H7 (cell line): ENCODE results near the gene DCAKD. TPM values are rescaled to one million over a fixed set of nuclear protein-coding genes. Genes with fewer than 3 reads are reported as not detected.

Experiments
- DNase-seq: peaks from one replicate; pipeline ENCODE4 v3.0.0; 2012
- H3K27me3 ChIP-seq: 2 replicates; pipeline ENCODE4 v1.6.0; 2011; ENCODE audit warnings: mild to moderate bottlenecking, low read length; ENCODE audit not compliant: control insufficient read depth, insufficient read depth
- H3K36me3 ChIP-seq: replicated peaks from 2 replicates; pipeline ENCODE4 v1.5.1; 2011; ENCODE audit warnings: low read length; ENCODE audit not compliant: control insufficient read depth, insufficient read depth
- H3K4me3 ChIP-seq: 2 replicates; pipeline ENCODE4 v1.5.1; 2011; ENCODE audit warnings: low read depth, mild to moderate bottlenecking, control low read depth, low read length, moderate library complexity; ENCODE audit not compliant: insufficient read depth
- total RNA-seq: library from RNA; depleted of rRNA; stranded (reverse); fragments of >200 nt; shearing (Covaris generic); gene quantifications from 2 replicates; pipeline ENCODE4 v1.2.3, GENCODE V29; 2014

DCAKD gene
- total RNA-seq, 1 experiment from 2014 or later: 70.7 TPM

DNA sequence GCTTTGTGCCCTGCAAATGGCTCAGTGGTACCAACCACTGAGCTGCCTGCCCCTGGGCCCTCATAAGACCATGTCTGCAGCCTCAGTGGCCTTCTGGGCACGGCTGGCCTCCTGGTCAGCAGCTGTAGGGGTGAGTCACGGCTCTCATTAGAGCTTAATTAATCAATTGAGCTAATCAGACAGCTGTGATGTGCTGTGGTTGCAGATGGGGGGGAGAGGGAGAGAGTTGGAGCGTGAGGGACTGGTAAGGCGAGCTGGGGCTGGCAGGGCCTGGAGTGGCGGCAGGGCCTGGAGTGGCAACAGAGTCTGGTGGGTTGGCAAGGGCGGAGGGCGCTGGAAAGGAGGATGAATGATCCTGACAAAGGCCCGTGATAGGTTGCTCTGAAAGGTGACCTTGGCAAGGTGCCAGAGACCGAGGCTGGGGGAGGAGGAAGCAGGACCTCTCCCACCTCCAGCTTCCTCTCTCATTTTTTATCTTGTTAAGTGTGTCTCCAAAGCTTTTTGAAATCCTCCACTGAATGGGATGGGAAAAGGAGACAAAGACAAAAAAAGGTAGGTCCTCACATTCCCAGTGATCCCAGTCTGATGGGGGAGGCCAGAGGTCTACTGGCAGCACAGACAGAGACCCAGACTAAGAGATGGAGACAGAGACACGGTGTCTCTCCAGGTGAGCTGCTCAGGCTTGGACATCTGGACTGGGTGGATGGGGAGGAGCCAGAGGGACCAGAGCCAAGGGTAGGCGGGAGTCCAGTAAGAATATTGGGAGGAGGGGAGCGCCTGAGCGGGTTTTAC is 41.6 kb downstream of the DCAKD start:
- H3K4me3 ChIP-seq: no peak overlapping the region
- no peaks in the 10 kb centered on the region for H3K36me3 ChIP-seq
- no peak for DNase-seq
- no peaks in the 10 kb centered on the region for H3K27me3 ChIP-seq

DNA sequence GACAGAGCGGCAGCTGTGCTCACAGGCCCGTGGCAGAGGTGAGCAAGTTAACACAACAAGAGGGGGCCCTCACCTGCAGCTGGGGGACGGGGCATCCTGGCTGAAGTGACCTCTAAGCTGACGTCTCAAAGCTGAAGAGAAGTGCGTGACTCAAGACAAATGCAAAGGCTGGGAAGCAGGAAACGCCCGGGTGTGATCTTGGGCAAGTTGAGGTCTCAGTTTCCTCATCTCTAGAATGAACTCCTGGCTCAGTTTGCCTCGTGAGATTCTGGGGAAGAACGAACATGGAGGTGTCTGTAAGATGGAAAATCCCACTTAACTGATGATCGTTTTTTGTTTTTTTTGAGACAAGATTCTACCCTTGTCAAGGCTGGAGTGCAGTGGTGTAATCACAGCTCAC is 43.2 kb downstream of the DCAKD start:
- H3K4me3 ChIP-seq: no peak overlapping the region
- H3K27me3 ChIP-seq: no peaks in the 10 kb centered on the region
- no peaks in the 10 kb centered on the region for H3K36me3 ChIP-seq
- no peak for DNase-seq

DNA sequence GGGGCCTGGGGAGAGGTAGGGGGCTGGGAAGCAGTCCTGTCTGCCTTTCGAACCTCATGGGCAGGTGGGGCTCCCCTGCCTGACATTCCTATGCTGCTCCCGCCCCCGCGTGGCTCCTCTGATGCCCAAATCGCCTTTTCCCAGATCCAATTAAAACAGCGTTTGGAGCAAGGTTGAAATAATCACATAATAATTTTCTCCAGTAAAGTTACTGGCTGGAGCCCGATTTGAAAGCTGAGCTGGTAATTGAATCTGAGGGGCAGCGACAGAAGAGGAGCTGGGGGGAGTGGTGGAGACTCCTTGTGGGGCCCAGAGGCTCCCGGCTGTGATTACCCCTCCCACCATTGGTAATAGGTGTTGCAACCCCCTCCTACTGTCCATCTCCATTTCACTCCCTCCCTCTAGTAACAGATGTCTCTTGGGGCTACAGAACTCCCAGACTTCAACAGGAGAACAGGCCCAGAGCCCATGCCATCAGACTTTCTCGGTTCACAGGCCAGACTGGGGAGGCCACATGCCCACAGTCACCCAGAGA is 44.4 kb downstream of the DCAKD start:
- H3K36me3 ChIP-seq: no peaks in the 10 kb centered on the region
- H3K27me3 ChIP-seq: no peaks in the 10 kb centered on the region
- no peak overlapping the region for H3K4me3 ChIP-seq
- DNase-seq: peak; percentile 87

DNA sequence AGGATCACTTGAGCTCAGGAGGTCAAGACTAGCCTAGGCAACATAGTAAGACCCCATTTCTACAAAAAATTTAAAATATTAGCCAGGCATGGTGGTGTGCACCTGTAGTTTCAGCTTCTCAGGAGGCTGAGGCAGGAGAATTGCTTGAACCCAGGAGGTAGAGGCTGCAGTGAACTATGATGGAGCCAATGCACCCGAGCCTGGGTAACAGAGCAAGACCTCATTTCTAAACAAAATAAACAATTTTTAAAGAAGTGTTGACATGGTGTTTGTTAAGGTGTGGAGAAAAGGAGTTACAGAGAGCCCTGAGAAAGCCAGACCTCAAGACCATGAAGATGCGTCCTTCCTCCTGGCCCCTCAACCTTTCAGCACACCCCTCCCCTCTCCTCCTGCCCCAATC is 45.7 kb downstream of the DCAKD start:
- H3K36me3 ChIP-seq: no peaks in the 10 kb centered on the region
- H3K4me3 ChIP-seq: no peak overlapping the region
- DNase-seq: no peak
- no peaks in the 10 kb centered on the region for H3K27me3 ChIP-seq

DNA sequence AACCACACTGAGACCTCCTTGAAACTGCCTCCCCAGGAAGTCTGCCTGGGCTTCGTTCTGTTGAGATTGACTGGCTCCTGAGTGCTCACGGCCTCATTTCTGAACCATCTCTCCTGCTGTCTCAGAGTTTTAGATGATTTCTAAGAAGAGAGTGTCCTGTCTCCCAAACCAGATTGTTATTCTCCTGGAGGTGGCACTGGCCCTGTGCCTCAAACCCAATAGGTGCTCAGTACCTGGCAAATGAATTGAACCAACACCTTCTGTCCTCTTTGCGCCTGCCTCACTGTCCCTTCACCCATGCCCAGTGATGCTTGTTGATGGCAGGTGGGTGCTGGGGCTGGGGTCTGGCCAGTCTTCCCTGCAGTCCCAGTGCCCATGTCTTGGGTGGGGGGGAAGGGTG is 47.0 kb downstream of the DCAKD start:
- Histone ChIP-seq H3K36me3 (no peaks in the 10 kb centered on the region), H3K4me3 (no peak overlapping the region)
- no peak for DNase-seq

DNA sequence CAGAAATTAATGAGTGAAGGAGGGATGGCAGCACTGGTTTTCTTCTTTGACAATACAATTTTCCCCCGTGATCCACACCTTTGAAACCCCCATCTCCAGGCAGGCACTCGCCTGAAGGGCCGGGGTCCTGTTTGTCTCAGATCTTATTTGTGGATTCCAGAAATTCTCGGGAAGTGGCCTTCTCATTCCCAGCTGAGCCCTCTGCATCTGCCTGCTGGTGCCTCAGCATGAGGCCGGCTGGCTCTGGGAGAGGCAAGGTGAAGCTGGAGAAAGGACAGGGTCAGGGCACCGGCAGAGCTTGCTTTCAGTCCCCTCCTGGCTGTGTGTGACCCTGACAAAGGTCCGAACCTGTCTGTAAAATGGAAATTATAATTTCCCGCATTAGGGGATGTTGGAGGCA is 47.6 kb downstream of the DCAKD start:
- no peaks in the 10 kb centered on the region for H3K27me3 ChIP-seq
- no peak overlapping the region for H3K4me3 ChIP-seq
- no peaks in the 10 kb centered on the region for H3K36me3 ChIP-seq
- DNase-seq: no peak

More for the DNA sequence above, 47.0 kb downstream of the DCAKD start:
- H3K27me3 ChIP-seq: no peaks in the 10 kb centered on the region

DNA sequence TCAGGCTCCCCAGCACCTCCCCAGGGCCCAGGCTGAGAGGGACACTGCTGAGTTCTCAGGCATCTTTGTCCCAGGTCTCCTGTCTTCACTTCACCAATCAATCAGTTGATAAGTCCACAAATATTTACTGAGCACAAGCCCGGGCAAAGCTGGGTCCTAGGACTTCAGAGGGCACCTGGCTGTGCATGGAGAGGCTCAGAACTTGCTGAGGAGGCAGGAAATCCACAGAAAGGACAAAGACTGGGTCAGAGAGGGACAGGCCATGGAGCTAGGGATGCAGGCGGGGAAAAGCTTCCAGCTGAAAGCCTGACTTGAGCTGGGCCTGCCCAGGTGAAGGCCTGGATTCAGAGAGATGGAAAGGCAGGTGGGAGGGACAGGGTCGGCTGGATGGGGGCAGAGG is 50.1 kb downstream of the DCAKD start:
- no peaks in the 10 kb centered on the region for H3K36me3 ChIP-seq
- no peak overlapping the region for H3K4me3 ChIP-seq
- no peaks in the 10 kb centered on the region for H3K27me3 ChIP-seq
- no peak for DNase-seq

DNA sequence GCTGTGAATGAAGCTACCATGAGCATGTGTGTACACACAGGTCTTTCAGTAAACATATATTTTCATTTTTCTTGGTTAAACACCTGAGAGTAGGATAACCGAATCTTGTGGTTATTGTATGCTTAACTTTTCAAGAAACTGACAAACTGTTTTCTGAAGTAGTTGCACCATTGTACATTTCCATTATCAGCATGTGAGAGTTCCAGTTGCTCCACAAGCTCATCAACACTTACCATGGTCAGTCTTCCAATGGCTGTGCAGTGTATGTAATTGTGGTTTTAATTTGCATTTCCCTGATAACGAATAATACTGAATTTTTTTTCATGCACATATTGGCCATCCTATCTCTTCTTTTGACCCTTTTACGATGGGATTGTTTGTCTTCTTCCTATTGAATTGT is 52.0 kb downstream of the DCAKD start:
- Histone ChIP-seq H3K27me3 (no peaks in the 10 kb centered on the region), H3K36me3 (no peaks in the 10 kb centered on the region), H3K4me3 (no peak overlapping the region)
- no peak for DNase-seq

DNA sequence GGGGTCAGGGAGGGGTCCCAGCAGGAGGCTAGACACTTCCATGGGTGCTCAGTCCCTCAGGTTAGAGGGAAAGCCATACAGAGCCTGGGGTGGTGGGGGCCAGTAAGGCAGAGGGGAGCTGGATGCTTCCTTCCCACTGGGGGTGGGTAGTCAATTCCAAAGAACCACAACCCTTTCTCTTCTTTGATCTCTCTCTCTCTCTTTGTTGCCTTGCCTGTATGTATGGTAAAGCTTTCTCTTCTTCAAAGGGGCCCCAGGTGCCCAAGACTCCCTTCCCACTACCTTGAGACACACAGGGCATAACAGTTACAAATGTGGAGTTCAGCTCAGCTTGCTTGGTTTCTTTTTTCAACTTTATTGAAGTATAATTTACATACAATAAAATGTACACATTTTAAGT is 52.8 kb downstream of the DCAKD start:
- H3K4me3 ChIP-seq: no peak overlapping the region
- H3K36me3 ChIP-seq: no peaks in the 10 kb centered on the region
- no peak for DNase-seq
- H3K27me3 ChIP-seq: no peaks in the 10 kb centered on the region

DNA sequence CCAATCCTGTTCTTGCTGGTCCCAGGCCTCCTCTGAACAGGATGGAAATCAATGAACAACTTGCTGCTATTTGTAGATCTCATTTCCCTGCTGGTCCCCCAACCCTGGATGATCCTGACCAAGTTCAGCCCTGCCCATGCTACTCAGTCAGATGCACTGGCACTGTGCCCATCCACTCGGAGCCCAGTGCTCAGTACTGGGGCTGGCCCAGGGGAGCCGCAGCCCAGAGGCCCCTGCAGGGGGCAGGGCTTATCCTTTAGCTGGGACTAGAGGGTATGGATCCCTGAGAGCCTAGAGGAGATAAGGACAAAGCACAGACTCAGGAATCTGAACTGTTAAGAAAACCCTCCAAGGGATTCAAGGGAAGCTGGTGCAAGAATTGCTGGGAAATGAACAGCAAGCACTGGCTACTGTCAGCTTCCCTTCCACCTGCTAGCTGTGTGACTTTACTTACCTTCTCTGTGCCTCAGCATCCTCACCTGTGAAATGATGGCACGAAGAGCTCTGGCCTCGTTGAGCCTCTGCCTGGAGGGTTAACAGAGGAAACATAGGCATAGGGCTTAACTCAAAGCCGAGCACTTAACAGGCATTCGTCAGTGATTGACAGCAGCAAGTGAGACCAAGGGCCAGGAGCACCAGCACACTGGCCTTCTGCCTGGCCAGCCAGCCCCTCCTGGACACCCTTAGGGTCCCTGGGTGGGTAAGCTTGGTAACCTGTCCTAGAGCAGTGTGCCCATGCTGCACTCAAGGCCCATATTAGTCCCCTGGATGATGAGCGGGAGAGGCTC is 53.5 kb downstream of the DCAKD start:
- Histone ChIP-seq H3K27me3 (no peaks in the 10 kb centered on the region), H3K4me3 (no peak overlapping the region), H3K36me3 (no peaks in the 10 kb centered on the region)
- no peak for DNase-seq

DNA sequence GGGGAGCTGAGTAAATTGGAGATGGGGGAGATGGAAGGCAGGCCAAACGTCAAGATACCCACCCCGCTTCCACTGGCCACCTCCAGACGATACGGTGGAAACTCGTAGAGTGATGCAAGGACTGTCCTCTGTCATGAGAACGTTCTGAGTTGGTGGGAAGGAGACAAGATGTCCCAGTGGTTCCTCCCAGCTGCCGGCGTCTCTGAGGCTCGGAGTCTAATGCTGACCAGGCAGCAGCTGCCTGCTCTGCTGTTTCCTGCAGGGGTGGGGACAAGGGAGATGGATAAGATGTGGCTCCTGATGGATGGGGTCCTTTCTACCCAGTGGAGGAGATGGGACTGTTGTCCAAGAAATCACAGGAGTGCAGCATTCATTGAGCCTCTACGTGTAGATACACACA is 55.1 kb downstream of the DCAKD start:
- no peak for DNase-seq
- Histone ChIP-seq H3K36me3 (no peaks in the 10 kb centered on the region), H3K27me3 (no peaks in the 10 kb centered on the region), H3K4me3 (no peak overlapping the region)

DNA sequence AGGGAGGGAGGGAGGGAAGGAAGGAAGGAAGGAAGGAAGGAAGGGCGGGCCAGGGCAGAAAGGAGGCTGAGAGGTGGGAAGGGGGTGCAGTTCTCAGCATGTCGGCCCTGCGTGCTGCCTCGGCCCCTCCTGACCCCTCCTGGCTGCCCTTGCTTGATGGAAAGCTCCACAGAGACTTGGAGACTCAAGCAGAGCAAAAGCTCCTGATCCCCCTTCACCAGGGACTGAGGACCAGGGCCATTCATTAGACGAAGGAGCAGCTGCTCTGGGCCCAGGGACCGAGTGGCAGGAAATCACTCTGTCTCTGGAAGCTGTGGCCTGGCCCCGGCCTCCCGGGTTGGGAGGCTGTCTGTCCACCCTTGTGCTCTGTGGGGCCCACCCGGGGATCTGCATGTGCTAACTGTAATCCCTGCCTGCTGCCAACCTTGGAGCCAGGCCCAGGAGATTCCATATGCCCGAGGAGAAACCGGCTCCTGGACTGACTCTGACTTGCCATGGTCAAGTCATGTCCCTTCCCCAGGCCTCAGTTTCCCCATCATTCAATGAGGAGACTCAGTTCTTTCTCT is 55.9 kb downstream of the DCAKD start:
- H3K36me3 ChIP-seq: no peaks in the 10 kb centered on the region
- no peak overlapping the region for H3K4me3 ChIP-seq
- DNase-seq: no peak
- H3K27me3 ChIP-seq: no peaks in the 10 kb centered on the region

DNA sequence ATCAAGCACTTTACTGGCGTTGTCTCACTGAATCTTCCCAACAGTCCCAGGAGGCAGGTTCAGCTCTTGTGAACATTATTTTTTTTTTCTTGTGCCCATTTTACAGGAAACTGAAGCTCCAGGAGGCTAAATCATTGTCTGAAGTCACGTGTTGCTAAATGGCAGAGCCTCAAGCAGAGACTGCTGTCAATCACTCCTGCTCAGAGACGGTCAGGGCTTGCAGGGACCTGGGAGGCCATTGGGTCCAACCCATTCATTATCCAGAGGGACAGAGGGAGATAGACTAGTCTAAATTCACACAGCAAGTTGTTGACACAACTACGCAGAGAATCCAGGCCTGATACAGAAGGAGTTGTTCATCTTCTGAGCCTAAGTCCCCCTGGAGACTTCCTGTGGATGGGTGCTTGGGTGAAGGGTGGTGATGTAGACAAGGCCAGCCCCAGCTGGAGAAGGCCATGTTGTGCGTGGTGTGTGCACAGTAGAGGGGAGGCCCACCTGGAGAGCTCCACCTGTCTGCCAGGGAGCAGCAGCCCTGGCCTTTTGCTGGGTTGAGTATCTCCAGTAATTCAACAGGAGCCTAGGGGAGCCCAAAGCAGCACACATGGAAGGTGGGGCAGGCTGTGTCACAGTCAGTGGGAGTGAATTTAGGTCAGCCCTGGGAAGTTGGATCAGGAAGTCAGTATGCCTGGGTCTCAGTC is 59.0 kb downstream of the DCAKD start:
- Histone ChIP-seq H3K36me3 (no peaks in the 10 kb centered on the region), H3K4me3 (no peak overlapping the region), H3K27me3 (no peaks in the 10 kb centered on the region)
- DNase-seq: no peak

DNA sequence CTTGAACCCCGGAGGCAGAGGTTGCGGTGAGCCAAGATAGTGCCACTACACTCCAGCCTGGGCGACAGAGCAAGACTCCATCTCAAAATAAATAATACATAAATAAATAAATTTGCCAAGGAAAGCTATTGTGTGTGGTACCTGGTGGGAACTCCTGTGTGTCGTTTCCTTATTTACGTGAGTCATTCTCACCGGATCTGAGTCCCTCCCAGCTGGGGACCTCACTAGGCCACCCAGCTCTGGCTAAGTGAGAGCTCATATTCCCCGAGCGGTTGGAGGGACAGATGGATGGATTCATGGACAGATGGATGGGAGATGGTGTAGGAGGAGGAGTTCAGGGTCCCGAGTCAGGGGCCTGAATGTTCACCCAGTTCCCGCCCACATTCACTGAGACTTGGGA is 60.4 kb downstream of the DCAKD start:
- Histone ChIP-seq H3K4me3 (no peak overlapping the region), H3K36me3 (no peaks in the 10 kb centered on the region), H3K27me3 (no peaks in the 10 kb centered on the region)
- DNase-seq: no peak
